GM12875 (cell line): Measurements from ENCODE around the gene ABHD6.

ENCODE experiments used
- H3K4me3 ChIP-seq: one replicate; pipeline ENCODE4 v1.5.1; 2011; ENCODE audit warnings: low read depth, low read length, control low read depth
- CTCF ChIP-seq: IDR thresholded peaks from 2 replicates; pipeline ENCODE4 v1.5.1; 2011; ENCODE audit warnings: low read depth, mild to moderate bottlenecking, control low read depth, inconsistent platforms, low read length, moderate library complexity, borderline replicate concordance; ENCODE audit not compliant: insufficient read depth

The ABHD6 gene

GRCh38 chr3:58299839-58300516, 62.4 kb downstream of the ABHD6 start:
- no peak overlapping the region for H3K4me3 ChIP-seq
- peak; percentile 25; the same call in 1 of the 2 replicates for TF ChIP-seq CTCF

GRCh38 chr3:58305882-58306711, 68.5 kb downstream of the ABHD6 start, which contains the start of the genes HTD2 and RPP14:
TSS of gene HTD2 (plus strand) at chr3:58306520. CDS start at chr3:58317614, 11,094 bp downstream.
TSS of gene RPP14 (plus strand) at chr3:58306245. CDS start at chr3:58310330, 4,085 bp downstream.
- peak; percentile 93 for TF ChIP-seq CTCF
- H3K4me3 ChIP-seq: peak within 1 kb of the TSS; percentile 80

GRCh38 chr3:58307639-58308215, 70.1 kb downstream of the ABHD6 start:
- peak overlapping the region; percentile 80 for H3K4me3 ChIP-seq
- no peak for TF ChIP-seq CTCF

GRCh38 chr3:58308728-58309127, 71.1 kb downstream of the ABHD6 start:
- no peak for TF ChIP-seq CTCF
- no peak overlapping the region for H3K4me3 ChIP-seq

- no peak overlapping the region for H3K4me3 ChIP-seq
- no peak for TF ChIP-seq CTCF
Measured at GRCh38 chr3:58317811-58318210, 80.2 kb downstream of the ABHD6 start.

- no peak for TF ChIP-seq CTCF
Measured at GRCh38 chr3:58321791-58322190, 84.2 kb downstream of the ABHD6 start.

GRCh38 chr3:58322793-58323192, 85.2 kb downstream of the ABHD6 start:
- no peak overlapping the region for H3K4me3 ChIP-seq
- TF ChIP-seq CTCF: no peak

More at GRCh38 chr3:58321791-58322190, 84.2 kb downstream of the ABHD6 start:
- H3K4me3 ChIP-seq: no peak overlapping the region
